GM18951 (cell line): Measurements from ENCODE around the gene CDK5.

ENCODE experiments used
- POLR2A ChIP-seq: IDR thresholded peaks from 4 replicates; pipeline ENCODE4 v1.6.1; 2011; ENCODE audit warnings: mild to moderate bottlenecking; ENCODE audit not compliant: insufficient read length, insufficient read depth; ENCODE audit errors: extremely low read depth
- in situ Hi-C: fragments of 300-500 bp; cut with MboI; formaldehyde crosslinking; loops from one replicate; pipeline ENCODE4 v1.12.0; 2022; ENCODE audit warnings: low sequenced_read_pairs, mixed read lengths, inconsistent platforms; ENCODE audit not compliant: unreplicated experiment

The CDK5 gene

GRCh38 chr7:151057506-151057988 is at the start of gene CDK5:
Gene CDK5, minus strand, starts transcription at chr7:151057897. Its CDS starts 49 bp downstream, at chr7:151057848.
- TF ChIP-seq POLR2A, result no peak
- in situ Hi-C loops, result no loop called here

- TF ChIP-seq POLR2A, result no peak
- in situ Hi-C loops, result no loop called here
These were observed 46.9 kb upstream of the CDK5 start for GRCh38 chr7:151104411-151105235.

- TF ChIP-seq POLR2A, result no peak
- in situ Hi-C loops, result no loop called here
These were observed 46.3 kb upstream of the CDK5 start for GRCh38 chr7:151103973-151104372.

- in situ Hi-C loops, result no loop called here
- TF ChIP-seq POLR2A, result no peak
These were observed 45.3 kb upstream of the CDK5 start for GRCh38 chr7:151102991-151103390.

- in situ Hi-C loops, result no loop called here
- TF ChIP-seq POLR2A, result no peak
These were observed 44.1 kb upstream of the CDK5 start for GRCh38 chr7:151101621-151102396.

- in situ Hi-C loops, result no loop called here
- no peak for TF ChIP-seq POLR2A
These were observed 43.2 kb upstream of the CDK5 start for GRCh38 chr7:151100921-151101320.

- in situ Hi-C loops, result no loop called here
- TF ChIP-seq POLR2A, result no peak
These were observed 42.0 kb upstream of the CDK5 start for GRCh38 chr7:151099486-151100211.

GRCh38 chr7:151095828-151096475 is 38.3 kb upstream of the CDK5 start:
- no peak for TF ChIP-seq POLR2A

GRCh38 chr7:151095123-151095797 is 37.6 kb upstream of the CDK5 start:
- in situ Hi-C loops, result no loop called here
- TF ChIP-seq POLR2A, result no peak

More at GRCh38 chr7:151095828-151096475, 38.3 kb upstream of the CDK5 start:
- in situ Hi-C loops, result no loop called here

GRCh38 chr7:151094675-151095074 is 37.0 kb upstream of the CDK5 start:
- in situ Hi-C loops, result no loop called here

GRCh38 chr7:151093748-151094147 is 36.1 kb upstream of the CDK5 start:
- in situ Hi-C loops, result no loop called here
- TF ChIP-seq POLR2A, result no peak

More at GRCh38 chr7:151094675-151095074, 37.0 kb upstream of the CDK5 start:
- no peak for TF ChIP-seq POLR2A

- in situ Hi-C loops, result no loop called here
- no peak for TF ChIP-seq POLR2A
These were observed 34.3 kb upstream of the CDK5 start for GRCh38 chr7:151091988-151092387.
